ENCODE data around the gene BTG3.

DNA sequence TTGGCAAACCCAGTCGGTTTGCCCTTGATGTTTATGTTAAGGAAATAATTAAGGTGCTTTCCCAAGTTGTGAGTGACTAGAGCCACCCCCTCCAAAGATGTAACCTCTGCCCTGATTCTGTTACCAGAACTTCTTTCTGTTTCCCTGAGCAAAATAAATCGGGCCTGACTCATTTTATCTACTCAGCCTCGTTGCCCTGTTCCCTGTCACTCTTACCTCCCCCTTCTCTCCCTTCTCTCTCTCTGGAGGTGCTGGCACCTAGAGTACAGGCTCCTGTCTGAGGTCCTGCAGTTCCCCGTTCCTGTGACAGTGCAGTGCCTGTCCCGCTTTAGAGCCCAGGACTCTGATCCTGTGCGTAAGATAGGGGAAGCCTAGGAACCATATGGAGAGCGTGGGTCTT is 64.4 kb downstream of the BTG3 start:
- TF ChIP-seq, protein P1, sequence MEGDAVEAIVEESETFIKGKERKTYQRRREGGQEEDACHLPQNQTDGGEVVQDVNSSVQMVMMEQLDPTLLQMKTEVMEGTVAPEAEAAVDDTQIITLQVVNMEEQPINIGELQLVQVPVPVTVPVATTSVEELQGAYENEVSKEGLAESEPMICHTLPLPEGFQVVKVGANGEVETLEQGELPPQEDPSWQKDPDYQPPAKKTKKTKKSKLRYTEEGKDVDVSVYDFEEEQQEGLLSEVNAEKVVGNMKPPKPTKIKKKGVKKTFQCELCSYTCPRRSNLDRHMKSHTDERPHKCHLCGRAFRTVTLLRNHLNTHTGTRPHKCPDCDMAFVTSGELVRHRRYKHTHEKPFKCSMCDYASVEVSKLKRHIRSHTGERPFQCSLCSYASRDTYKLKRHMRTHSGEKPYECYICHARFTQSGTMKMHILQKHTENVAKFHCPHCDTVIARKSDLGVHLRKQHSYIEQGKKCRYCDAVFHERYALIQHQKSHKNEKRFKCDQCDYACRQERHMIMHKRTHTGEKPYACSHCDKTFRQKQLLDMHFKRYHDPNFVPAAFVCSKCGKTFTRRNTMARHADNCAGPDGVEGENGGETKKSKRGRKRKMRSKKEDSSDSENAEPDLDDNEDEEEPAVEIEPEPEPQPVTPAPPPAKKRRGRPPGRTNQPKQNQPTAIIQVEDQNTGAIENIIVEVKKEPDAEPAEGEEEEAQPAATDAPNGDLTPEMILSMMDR (IDR thresholded peaks at IDR 0.05), result no peak
- TF ChIP-seq POLR2A (IDR thresholded peaks at IDR 0.05) (no peak), EP300 (IDR thresholded peaks at IDR 0.05) (no peak)
